GM19099 (cell line): ENCODE data around the gene SPOCK2.

Source experiments
- POLR2A ChIP-seq: IDR thresholded peaks from 3 replicates; pipeline ENCODE4 v1.6.1; 2011; ENCODE audit warnings: low read depth; ENCODE audit not compliant: insufficient read length; ENCODE audit errors: extremely low read depth

The SPOCK2 gene

DNA sequence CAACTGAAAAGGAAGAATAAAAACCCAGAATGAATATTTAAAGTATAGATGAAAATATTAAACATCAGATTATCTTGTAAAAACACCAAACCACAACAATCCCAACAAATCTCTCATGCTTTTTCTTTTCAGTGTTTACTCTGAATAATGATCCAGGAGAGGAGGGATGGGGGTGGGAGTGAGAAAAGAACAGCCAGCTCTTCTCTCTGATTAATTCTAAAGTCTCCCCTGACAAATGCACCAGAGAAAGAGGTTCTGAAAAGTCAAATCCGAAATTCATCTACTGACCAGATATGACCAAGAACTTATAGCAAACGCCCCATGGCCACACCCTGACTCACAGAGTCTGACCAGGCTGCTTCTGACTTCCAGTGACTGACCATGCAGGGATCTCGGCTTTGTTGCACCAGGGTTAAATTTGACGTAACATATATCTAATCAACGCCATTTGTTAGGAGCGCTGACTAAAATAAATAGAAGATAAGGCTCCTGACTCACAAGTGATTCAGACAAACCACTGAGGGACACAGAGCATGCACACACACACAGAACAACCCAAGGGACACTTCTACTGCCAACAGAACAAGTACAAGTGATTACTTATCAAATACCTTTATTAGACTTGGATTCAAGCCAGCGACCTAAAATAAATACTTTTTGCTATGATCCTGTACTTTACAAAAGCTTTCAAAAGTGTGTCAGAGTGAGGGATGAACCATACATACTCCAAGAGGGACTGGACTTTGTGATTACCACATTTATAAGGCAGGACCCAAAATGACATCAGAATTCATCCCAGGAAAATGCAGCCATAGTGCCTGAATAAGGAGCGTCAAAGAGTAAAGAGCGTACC, 9.3 kb upstream of the SPOCK2 start:
- no peak for TF ChIP-seq POLR2A

DNA sequence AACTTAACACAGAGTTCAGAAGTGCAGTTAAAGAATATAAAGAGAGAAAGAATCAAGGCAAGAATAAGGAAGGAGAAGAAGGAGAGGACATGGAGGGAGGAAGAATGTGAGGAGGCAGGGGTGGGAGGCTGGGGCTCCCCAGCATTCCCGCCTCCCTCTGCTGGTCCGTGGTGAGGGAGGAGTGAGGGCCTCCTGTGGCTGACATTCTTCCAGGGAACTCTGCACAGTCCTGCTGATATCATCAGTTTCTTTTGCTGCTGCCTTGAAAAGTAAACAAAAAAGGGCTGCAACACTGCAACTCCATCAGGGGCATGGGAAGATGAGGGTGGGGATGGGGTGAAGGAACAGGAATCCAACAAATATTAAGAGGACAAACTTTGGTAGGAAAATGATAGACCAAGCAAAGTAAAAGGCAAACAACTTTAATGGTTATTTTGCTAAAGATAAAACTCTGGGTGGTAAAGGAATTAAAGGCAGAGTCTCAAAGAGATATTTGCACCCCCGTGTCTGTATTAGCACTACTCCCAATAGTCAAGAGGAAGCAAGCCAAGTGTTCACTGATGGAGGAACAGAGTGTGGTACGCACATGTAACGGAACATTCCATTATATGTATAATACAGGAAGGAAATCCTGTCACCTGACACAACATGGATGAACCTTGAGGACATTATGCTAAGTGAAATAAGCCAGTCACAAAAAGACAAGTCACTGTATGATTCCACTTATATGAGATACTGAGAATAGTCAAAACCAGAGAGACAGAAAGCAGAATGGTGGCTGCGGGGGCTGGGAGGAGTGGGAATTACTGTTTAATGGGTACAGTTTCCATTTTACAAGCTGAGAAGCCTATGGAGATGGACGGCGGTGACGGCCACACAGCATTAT, 8.0 kb upstream of the SPOCK2 start:
- no peak for TF ChIP-seq POLR2A

DNA sequence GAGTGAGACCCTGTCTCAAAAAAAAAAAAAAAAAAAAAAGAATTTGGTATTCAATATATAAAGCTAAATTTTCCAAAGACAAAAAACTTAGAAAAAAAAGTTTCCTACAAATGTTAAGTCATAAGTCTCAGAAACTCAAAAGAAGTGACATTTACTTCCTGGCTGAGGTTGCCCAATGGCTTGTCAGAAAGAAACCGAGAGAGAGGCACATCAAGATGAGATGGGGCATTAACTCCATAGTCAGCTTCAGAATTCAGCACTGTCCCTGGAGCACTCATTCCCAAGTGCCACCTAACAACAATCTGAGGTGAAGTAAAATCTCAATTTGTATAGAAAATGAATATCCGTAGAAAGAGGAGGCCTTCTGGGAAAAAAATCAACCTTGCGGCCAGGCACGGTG, 6.8 kb upstream of the SPOCK2 start:
- TF ChIP-seq POLR2A, result no peak

DNA sequence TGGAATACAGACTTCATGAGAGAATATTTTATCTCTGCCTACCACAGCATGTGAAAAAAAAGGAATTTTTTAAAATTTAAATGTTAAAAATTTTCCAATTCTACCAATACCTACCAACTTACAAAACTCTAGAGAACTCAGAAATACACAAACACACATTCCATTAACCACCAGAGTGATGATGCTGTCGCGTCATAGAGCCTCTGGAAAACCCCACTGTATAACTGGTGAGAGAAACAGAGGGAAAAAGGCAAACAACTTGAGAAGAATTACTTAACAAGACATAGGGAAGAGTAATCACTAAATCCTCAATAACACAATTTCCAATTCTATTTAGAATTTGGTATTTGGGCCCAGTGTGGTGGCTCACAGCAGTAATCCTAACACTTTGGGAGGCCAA, 6.2 kb upstream of the SPOCK2 start:
- TF ChIP-seq POLR2A, result no peak

DNA sequence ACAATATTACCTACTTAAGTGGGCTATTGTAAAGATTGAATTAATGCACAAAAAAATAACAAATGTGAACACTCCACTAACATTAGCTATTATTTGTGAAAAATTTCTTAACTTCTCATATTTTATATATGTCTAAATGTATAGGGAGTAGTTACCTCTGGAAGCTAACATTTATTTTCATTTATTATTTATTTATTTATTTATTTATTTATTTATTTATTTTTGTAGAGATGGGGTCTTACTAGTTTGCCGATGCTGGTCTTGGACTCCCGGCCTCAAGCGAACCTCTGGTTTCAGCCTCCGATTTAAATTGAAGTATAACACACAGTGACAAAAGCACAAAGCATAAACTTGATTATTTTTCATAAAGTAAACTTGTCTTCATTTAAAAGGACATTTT, 5.1 kb upstream of the SPOCK2 start:
- no peak for TF ChIP-seq POLR2A

DNA sequence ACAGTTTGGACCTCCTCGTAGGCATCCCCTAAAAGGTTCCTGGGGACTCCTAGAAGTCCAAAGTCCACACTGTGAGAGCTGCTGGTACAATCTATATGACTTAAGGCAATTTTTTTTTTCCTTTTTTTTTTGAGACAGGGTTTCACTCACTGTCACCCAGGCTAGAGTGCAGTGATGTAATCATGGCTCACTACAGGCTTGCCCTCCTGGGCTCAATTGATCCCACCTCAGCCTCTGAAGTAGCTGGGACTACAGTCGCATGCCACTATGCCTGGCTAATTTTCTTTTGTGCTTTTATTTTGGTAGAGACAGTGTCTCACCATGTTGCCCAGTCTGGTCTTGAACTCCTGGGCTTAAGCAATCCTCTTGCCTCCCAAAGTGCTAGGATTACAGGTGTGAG, 4.6 kb upstream of the SPOCK2 start:
- no peak for TF ChIP-seq POLR2A

DNA sequence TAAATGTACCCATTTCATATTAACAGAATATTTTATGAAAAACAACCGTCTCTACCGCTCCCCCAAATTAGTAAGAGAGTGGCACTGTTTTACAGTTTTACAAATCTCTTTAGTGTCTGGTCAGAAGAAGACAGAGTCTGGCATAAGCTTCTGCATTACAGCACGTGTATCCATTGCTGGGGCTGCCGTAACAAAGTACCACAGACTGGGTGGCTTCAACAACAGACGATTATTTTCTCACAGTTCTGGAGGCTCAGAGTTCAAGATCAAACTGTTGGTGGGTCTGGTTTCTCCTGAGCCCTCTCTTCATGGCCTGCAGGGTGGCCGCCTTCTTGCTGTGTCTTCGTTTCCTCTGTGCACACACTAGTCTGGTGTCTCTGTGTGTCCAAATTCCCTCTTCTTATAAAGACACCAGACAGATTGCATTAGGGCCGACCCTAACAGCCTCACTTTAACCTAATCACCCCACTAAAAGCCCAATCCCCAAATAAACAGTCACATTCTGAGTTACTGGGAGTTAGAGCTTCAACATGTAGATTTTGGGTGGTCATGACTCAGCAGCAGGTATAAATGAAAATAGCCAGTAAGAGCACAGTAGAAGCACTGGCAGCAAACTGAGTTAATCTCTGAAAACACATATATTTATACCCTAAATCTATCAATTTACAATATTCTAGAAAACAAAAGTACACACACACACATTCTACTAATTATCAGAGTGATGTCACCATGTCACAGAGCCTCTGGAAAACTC, 4.0 kb upstream of the SPOCK2 start:
- no peak for TF ChIP-seq POLR2A

DNA sequence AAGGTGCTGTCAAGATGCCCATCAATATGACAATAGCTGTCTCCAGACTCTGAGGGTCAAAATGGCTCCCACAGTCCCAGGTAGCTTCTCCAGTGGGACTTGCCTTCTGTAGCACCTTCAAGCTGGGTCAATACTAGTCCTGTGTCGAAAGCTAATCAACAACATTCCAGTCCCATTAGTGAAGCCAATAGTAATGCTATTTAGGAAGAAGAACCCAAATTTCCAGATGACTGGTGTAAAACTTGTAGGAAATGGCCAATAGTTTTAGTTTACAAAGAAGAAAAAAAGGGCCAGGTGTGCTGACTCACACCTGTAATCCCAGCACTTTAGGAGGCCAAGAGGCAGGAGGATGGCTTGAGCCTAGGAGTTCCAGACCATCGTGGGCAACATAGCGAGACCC, 2.0 kb upstream of the SPOCK2 start:
- TF ChIP-seq POLR2A, result no peak

DNA sequence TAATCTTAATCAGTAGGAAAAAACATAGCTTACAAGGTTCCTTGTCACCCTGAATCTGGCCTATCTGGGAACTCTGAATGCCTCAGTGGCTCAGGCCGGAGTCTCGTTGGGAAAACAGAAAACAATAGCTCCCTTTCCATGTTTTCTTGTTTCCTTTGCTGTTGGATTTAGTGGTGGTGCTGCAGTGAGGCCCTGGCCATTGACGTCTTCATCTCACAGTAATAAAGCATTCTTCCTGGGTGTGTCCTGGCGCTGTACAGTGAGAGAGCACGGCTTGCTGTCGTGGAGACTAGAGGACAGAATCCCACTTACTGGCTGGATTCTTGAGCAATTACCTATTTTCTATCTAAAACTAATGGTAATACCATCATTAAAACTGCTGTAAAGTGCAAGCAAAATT, 1.3 kb upstream of the SPOCK2 start:
- no peak for TF ChIP-seq POLR2A

DNA sequence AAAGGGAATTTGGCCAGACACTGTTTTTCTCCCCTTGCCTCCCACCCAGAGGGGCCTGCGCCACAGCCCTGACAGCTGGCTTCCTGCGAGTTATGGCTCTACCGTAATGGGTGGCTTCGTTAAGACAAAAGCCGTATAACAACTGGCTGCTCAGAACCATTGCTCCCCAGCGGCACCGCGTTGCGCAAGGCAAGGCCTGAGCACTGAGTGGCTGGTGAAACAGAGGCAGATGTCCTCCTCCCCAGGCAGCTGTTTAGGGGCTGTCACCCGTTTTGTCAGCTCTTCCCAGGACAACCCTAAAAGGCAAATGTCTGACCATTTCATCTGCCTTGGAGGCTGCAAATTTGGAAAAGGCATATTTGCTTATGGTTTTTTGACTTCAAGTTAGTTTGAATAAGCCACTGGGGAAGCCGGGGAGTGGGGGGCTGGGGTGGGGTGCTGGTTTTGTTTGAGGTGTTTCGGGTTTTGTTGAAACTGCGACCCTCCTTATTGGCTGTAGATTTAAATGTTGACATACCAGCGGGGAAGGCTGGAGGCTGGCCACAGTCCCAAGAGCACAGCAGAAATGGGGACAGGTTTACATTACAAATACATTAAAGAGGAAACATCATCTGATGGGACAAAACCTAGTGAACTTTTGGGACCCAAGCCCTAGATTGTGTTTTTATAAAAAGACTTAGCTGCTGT, 681 bp upstream of the SPOCK2 start:
- TF ChIP-seq POLR2A, result no peak

DNA sequence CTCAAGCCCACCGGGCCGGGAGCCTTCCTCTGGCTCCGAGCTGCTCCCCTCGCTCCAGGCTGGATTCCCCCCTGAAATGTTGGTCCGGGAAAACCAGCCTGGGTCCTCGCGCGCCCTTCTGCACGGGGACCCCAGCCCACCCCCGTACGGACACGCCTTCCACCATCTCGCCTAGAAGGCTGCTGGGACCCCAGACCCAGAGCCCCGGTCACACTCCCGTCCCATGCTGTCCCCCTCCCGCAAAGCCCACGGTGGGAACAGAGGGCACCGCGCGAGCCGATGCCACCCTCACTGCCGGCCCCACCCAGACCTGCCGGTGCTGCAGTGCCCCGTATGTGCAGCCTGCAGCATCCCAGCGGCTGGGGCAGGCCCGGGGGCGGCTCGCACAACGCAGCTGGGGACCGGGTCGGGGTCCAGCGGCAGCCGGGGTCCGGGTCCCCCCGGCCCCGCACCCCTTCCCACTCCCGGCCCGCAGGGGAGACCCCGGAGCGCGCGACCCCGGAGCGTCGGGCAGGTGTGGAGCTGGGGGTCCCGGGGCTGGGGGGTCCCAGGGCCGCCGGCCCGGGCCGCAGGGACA, 871 bp downstream of the SPOCK2 start:
- no peak for TF ChIP-seq POLR2A

DNA sequence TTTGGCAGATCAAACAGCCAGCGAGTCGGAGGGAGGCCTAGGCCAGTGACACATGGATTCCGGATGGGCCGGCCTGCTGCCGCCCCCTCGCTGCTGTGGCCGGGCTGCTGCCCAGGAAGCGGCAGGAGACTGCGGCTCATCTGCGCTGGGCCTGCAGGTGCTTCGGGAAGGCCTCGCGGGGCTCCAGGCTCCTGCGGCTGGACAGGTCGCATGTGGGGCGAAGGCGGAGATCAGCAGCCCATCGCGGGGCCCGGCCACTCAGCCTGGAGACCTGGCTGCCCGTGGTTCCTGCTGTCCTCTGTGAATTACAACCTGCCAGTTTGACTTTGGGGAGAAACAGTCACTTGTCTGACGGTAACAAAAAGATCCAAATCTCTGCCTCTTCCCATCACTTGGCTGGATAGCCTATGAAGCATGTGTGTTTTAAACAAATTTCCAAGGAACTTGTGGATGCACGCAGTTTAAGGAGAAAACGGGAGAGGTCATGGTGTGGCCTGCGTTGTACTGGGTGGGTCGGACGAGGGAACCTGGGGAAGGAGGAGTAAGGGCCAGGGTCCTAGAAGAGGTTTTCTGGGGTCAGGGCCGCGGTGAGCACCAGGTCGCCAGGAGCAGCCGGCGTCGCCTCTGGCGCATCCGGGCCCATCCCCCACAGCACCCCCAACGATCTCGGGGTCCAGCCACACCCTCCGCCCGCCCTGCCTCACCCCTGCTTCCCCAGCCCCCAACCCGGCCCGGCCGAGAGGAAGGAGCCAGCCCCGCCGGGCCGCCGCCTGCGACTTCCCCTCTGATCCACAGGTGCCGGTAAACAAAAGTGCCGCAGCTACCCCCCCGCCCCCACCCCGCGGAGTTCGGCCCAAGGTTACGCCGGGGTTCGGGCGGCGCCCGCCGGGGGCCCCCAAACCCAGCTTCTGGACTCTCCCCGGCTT, 1.6 kb downstream of the SPOCK2 start:
- no peak for TF ChIP-seq POLR2A

DNA sequence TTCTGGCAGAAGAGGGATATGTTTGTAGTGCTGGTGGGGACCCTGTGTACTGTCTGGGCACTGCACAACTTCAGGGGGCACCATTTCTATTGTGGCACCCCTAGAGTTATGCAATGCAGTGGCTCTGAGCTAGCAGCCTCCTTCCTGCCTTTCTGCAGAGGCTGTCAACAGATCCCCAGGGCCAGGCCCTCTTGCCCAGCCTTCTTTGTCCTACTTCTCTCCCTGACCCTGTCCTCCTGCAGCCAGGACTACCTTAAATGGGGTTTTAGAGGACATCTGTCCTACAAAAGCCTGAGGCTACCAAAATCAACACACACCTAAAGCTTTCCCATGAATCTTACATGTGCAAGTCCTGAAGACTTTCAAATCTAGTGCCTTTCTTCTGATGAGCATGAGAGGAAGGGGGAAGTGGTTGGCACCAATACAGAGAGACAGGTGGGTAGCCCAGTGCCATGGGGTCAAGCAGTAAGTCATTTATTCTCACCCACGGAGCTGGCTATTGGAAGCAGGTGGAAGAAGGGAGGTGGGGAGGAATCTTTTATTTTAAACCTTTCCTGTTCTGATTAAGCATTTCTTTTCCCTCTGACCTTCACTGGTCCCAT, 2.4 kb downstream of the SPOCK2 start:
- no peak for TF ChIP-seq POLR2A

DNA sequence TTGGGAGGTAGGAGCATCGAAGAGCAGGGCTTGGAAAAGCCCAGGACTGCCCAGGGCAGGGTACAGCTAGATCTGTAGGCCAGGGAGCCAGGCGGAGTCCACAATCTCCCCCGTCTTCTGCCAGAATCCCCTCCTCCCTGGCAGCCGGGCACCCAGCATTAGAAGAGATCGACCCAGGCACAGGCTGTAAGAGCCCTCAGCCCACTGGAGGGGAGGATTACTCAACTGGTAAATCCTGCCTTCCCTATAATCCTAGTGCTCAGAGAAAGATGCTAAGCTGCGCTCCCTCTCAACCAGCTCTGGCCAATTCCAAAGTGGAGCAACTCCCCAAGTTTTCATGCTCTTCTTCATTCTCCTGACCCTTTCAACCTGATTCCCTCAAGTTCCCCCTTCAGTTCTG, 3.2 kb downstream of the SPOCK2 start:
- no peak for TF ChIP-seq POLR2A
